Thymus (tissue), 11 donors: ENCODE results near the gene KCNQ1. TPM values are rescaled to one million over a fixed set of nuclear protein-coding genes. Genes with fewer than 3 reads are reported as not detected.

ENCODE experiments used
- DNase-seq, 9 donors: peaks; one replicate each; pipeline ENCODE4 v3.0.0-alpha.2; 2013; ENCODE audit warnings: low spot score in 9 of 9, low read depth in 6 of 9, missing footprints in 1 of 9
- H3K27ac ChIP-seq, 2 donors: one replicate each; pipeline ENCODE4 v1.5.1; 2013; ENCODE audit warnings: control low read depth in 1 of 2, low read depth in 1 of 2, low read length in 1 of 2, mild to moderate bottlenecking in 1 of 2, moderate library complexity in 1 of 2
- H3K27me3 ChIP-seq, 2 donors: one replicate each; pipeline ENCODE4 v1.5.1; 2013; ENCODE audit warnings: low read length in 1 of 2; ENCODE audit not compliant: control insufficient read depth in 2 of 2, insufficient read depth in 1 of 2
- H3K36me3 ChIP-seq, 2 donors: one replicate each; pipeline ENCODE4 v1.5.1; 2013; ENCODE audit warnings: low read length in 1 of 2, mild to moderate bottlenecking in 1 of 2, moderate library complexity in 1 of 2; ENCODE audit not compliant: control insufficient read depth in 2 of 2, insufficient read depth in 2 of 2
- H3K4me1 ChIP-seq, 2 donors: one replicate each; pipeline ENCODE4 v1.5.1; 2013; ENCODE audit warnings: low read length in 2 of 2; ENCODE audit not compliant: control insufficient read depth in 2 of 2, insufficient read depth in 2 of 2
- H3K4me3 ChIP-seq, 2 donors: one replicate each; pipeline ENCODE4 v1.5.1; 2013; ENCODE audit warnings: low read length in 2 of 2, control low read depth in 1 of 2, mild to moderate bottlenecking in 1 of 2
- H3K9me3 ChIP-seq, 2 donors: one replicate each; pipeline ENCODE4 v1.5.1; 2013; ENCODE audit warnings: low read length in 1 of 2, mild to moderate bottlenecking in 1 of 2; ENCODE audit not compliant: control insufficient read depth in 2 of 2, insufficient read depth in 1 of 2
- WGBS: extraction: QIAGEN DNeasy Blood & Tissue Kit; methylation state at CpG from one replicate; pipeline ENCODE4 v1.1.7; 2013; 5-methylcytosine and 5-hydroxymethylcytosine counted together
- polyA plus RNA-seq: library from polyadenylated mRNA; stranded (reverse); fragments of 200-250 nt; gene quantifications from one replicate; pipeline ENCODE4 v1.2.3, GENCODE V29; 2013
- total RNA-seq: library from RNA; stranded (reverse); fragments of 120-200 nt; gene quantifications from one replicate; pipeline ENCODE4 v1.2.4, GENCODE V29; 2013
- donor health status: healthy.

The KCNQ1 gene
- total and polyA plus RNA-seq, 2 donors: 0.94 to 3.7 TPM

GRCh38 chr11:2561696-2562581 is 117.1 kb downstream of the KCNQ1 start:
- DNase-seq: no peak
- no peaks in the 10 kb centered on the region for H3K36me3 ChIP-seq
- H3K4me1 ChIP-seq: no peaks in the 10 kb centered on the region
- WGBS: 94% methylated on average over 27 of the region's 27 CpGs
- H3K9me3 ChIP-seq: no peaks in the 10 kb centered on the region
- no peaks in the 10 kb centered on the region for H3K27me3 ChIP-seq
- H3K27ac ChIP-seq: no peak overlapping the region
- H3K4me3 ChIP-seq: no peak overlapping the region

GRCh38 chr11:2562890-2563212 is 118.0 kb downstream of the KCNQ1 start:
- Histone ChIP-seq H3K4me1 (no peaks in the 10 kb centered on the region), H3K4me3 (no peak overlapping the region), H3K36me3 (no peaks in the 10 kb centered on the region), H3K9me3 (no peaks in the 10 kb centered on the region), H3K27ac (no peak overlapping the region), H3K27me3 (no peaks in the 10 kb centered on the region)
- WGBS: 93% methylated on average over 6 of the region's 6 CpGs
- no peak for DNase-seq

GRCh38 chr11:2563213-2564007 is 118.6 kb downstream of the KCNQ1 start:
- Histone ChIP-seq H3K9me3 (no peaks in the 10 kb centered on the region), H3K4me3 (no peak overlapping the region), H3K27ac (no peak overlapping the region), H3K36me3 (no peaks in the 10 kb centered on the region), H3K27me3 (no peaks in the 10 kb centered on the region), H3K4me1 (no peaks in the 10 kb centered on the region)
- DNase-seq: no peak
- 97% methylated on average over 28 of the region's 28 CpGs for WGBS

- WGBS: 93% methylated on average over 14 of the region's 14 CpGs
- no peaks in the 10 kb centered on the region for H3K4me1 ChIP-seq
- no peaks in the 10 kb centered on the region for H3K27me3 ChIP-seq
- no peaks in the 10 kb centered on the region for H3K9me3 ChIP-seq
- no peak for DNase-seq
- H3K4me3 ChIP-seq: no peak overlapping the region
- H3K36me3 ChIP-seq: no peaks in the 10 kb centered on the region
- no peak overlapping the region for H3K27ac ChIP-seq
These were observed 119.3 kb downstream of the KCNQ1 start for GRCh38 chr11:2564008-2564530.

GRCh38 chr11:2564588-2565425 is 120.0 kb downstream of the KCNQ1 start:
- Histone ChIP-seq H3K36me3 (no peaks in the 10 kb centered on the region), H3K27ac (no peak overlapping the region), H3K4me3 (no peak overlapping the region), H3K4me1 (no peaks in the 10 kb centered on the region), H3K27me3 (no peaks in the 10 kb centered on the region), H3K9me3 (no peaks in the 10 kb centered on the region)
- WGBS: 91% methylated on average over 16 of the region's 16 CpGs
- no peak for DNase-seq

GRCh38 chr11:2565447-2566222 is 120.8 kb downstream of the KCNQ1 start:
- H3K27ac ChIP-seq: no peak overlapping the region
- H3K27me3 ChIP-seq: no peaks in the 10 kb centered on the region
- H3K9me3 ChIP-seq: peaks cover 0 to 4% of the 10 kb centered on the region in 2 donors
- no peak overlapping the region for H3K4me3 ChIP-seq
- 95% methylated on average over 13 of the region's 13 CpGs for WGBS
- DNase-seq: no peak
- no peaks in the 10 kb centered on the region for H3K36me3 ChIP-seq
- no peaks in the 10 kb centered on the region for H3K4me1 ChIP-seq

GRCh38 chr11:2566223-2567025 is 121.6 kb downstream of the KCNQ1 start:
- Histone ChIP-seq H3K4me1 (no peaks in the 10 kb centered on the region), H3K36me3 (no peaks in the 10 kb centered on the region), H3K9me3 (peaks cover 0 to 6% of the 10 kb centered on the region in 2 donors), H3K27ac (no peak overlapping the region), H3K4me3 (no peak overlapping the region), H3K27me3 (no peaks in the 10 kb centered on the region)
- WGBS: 97% methylated on average over 16 of the region's 16 CpGs
- no peak for DNase-seq
